GM10266 (cell line): ENCODE data around the gene PTPRN2.

Source experiments
- DNase-seq: peaks from one replicate; pipeline ENCODE4 v3.0.0; 2012; ENCODE audit errors: extremely low spot score
- TF ChIP-seq, protein P1 (sequence below): IDR thresholded peaks from 2 replicates; pipeline ENCODE4 v1.5.1; 2012; ENCODE audit warnings: mild to moderate bottlenecking, low read depth; ENCODE audit not compliant: control insufficient read depth, insufficient read depth; ENCODE audit errors: missing control alignments

The PTPRN2 gene

DNA sequence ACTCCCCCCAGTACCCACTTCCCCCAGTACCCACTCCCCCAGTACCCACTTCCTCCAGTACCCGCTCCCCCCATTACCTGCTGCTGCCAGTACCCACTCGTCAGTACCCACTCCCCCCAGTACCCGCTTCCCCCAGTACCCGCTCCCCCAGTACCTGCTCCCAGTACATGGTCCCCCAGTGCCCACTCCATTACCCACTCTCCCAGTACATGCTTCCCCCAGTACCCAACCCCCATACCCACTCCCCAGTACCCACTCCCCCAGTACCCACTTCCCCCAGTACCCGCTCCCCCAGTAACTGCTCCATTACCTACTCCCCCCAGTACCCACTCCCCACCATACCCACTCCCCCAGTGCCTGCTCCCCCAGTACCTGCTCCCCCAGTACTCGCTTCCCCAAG, 700.2 kb downstream of the PTPRN2 start:
- TF ChIP-seq, protein P1, sequence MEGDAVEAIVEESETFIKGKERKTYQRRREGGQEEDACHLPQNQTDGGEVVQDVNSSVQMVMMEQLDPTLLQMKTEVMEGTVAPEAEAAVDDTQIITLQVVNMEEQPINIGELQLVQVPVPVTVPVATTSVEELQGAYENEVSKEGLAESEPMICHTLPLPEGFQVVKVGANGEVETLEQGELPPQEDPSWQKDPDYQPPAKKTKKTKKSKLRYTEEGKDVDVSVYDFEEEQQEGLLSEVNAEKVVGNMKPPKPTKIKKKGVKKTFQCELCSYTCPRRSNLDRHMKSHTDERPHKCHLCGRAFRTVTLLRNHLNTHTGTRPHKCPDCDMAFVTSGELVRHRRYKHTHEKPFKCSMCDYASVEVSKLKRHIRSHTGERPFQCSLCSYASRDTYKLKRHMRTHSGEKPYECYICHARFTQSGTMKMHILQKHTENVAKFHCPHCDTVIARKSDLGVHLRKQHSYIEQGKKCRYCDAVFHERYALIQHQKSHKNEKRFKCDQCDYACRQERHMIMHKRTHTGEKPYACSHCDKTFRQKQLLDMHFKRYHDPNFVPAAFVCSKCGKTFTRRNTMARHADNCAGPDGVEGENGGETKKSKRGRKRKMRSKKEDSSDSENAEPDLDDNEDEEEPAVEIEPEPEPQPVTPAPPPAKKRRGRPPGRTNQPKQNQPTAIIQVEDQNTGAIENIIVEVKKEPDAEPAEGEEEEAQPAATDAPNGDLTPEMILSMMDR, result no peak

DNA sequence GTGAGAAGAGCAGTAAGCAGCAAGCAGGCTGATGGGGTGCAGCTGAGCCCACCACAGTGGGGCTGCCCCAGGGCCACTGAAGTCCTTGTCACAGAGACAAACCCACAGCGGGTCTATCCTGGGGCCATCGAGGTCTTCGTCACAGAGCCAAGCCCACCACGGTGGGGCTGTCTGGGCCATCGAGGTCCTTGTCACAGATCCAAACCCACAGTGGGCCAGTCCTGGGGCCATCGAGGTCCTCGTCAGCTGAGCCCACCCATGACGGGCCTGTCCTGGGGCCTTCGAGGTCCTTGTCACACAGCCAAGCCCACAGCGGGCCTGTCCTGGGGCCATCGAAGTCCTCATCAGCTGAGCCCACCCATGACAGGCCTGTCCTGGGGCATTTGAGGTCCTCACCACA, 700.9 kb downstream of the PTPRN2 start:
- no peak for DNase-seq
- TF ChIP-seq, protein P1, result no peak

More for the DNA sequence above, 700.2 kb downstream of the PTPRN2 start:
- no peak for DNase-seq

DNA sequence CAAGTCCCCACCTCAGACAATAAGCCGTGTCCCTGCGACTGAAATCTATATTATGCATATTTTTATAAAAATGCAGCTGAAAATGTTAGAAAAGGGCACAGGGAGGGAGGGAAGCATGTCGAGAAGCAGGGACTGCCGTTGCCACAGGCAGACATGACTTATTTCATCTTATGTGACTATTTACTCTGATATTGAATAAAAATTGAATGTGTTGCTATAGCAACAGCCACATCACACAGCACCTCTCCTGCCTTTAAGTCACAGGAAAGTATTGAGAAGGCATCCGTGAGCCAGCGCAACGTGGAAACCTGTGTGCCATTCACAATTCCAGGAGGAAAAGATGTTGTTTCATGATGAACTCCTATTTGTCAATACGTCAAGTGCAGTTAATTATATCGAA, 701.4 kb downstream of the PTPRN2 start:
- no peak for DNase-seq
- TF ChIP-seq, protein P1, result no peak

DNA sequence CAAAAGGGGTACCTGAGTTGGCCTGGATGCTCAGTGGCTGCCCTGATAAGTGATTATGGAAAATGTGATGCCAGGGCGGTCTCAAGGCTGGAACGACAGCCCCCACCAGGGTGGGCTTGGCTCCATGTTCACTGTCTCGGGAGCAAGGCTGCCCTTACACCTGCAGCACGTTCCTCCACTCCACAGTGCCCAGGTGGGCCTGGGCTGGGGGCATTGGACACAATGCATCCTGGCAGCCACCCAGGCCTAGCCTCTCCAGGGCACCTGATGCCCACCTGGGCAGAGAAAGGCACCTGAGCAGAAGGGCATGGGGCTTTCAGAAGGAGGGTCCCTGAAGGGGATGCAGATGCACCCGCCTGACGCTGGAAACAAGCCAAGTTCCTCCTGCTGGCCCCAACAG, 702.5 kb downstream of the PTPRN2 start:
- DNase-seq, result no peak
- TF ChIP-seq, protein P1, result no peak

DNA sequence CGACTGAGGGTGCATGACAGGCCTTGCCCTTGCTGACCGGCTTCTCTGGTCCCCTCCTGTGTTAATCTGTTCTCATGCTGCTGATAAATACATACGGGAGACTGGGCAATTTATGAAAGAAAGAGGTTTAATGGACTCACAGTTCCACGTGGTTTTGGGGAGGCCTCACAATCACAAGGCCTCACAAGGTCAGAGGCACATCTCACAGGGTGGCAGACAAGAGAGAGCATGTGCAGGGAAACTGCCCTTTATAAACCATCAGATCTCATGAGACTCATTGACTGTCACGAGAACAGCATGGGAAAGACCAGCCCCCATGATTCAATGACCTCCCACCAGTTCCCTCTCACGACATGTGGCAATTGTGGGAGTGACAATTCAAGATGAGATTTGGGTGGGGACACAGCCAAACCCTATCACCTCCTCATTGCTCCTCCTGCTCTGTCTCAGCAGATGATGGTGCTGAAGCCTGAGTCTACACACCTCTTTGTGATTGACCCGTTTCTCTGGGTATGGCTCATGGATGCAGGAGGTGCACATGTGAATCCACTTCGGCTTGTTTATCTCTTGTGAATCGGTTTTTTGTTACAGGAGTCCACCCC, 703.1 kb downstream of the PTPRN2 start:
- no peak for DNase-seq
- TF ChIP-seq, protein P1, result no peak

DNA sequence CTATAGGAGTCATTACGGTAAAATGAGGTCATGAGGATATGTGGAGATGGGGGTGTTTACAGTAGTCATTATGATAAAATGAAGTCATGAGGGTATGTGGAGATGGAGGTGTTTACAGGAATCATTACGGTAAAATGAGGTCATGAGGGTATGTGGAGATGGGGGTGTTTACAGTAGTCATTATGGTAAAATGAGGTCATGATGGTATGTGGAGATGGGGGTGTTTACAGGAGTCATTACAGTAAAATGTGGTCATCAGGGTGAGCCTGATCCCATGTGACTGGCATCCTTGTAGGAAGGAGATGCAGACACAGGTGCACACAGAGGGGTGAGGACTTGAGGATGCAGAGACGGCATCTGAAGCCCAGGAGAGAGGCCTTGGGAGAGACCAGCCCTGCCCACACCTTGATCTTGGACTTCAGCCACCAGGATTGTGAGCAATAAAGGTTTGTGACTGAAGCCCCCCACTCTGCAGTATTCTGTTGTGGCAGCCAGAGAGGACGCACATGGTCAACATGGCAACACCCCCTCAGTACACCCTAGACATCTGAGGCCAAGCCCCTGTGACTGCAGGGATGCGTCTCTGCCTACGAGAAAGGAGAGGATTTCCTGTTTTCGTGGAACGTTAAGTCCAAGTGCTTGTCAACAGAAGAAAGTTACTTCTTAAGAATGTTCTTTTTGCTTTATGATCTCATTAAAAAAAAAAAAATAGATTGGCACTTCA, 706.4 kb downstream of the PTPRN2 start:
- TF ChIP-seq, protein P1, result no peak
- DNase-seq, result no peak

DNA sequence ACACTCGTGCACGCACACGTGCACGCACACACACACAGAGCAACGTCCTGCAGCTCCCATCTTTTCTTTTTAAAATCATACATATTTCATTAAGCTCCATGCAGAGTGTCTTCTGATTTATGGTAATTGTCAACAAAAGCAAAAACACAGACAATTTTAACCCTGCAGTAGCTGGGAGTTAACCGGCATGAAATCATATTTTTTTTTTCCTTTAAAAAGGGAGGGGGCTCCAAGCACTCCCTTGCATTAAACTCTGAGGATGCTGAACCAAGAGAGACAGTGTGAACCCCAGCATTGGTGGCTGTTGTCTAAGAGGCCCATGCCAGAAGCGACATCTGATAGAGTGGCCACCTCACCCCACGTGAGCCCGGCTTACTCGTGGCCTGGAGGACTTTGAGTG, 708.2 kb downstream of the PTPRN2 start:
- DNase-seq, result no peak
- TF ChIP-seq, protein P1, result no peak
